ENCODE results near the gene INTS14. TPM values are rescaled to one million over a fixed set of nuclear protein-coding genes. Genes with fewer than 3 reads are reported as not detected.

INTS14 gene
- total RNA-seq, 1 donor from 2014 or later, result 49.5 TPM

DNA sequence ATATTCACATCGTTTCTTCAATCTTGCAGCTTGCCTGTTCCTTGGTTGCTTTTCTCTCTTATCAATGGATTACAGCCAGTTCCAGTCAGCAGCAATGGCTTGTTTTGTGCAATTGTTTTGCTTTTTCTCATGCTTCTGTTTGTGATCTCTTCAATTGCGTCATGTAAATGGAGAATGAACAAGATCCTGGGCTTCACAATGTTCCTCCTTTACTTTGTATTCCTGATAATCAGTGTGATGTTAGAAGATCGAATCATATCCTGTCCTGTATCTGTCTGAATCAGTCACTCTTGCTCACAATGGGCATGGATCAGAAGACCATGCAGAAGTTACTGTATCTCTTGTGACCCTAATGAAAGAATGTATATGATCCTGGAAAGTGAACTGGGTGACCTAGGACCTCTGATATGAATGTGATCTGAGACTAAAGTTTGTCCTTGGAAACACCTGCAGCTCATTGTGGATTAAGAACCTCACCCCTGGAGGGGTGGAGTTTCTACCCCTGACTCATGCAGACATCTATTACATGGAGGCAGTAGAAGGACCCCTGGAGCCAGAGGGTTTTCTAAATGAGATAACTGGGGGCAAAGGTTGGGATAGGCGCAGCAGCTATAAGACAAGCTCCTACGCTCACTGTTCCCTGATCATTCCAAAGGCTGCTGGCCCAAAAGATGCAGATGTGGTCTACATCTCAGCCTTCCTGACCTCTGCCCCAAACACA lies 43.0 kb upstream of the INTS14 start:
- Mint-ChIP-seq H3K9me3 (ENCODE audit: unreplicated experiment) (no peaks in the 10 kb centered on the region), H3K36me3 (ENCODE audit: unreplicated experiment) (no peaks in the 10 kb centered on the region), H3K4me3 (ENCODE audit: unreplicated experiment) (no peak overlapping the region), H3K27me3 (ENCODE audit: unreplicated experiment) (no peaks in the 10 kb centered on the region), H3K27ac (ENCODE audit: unreplicated experiment) (no peak overlapping the region), H3K4me1 (ENCODE audit: low read depth, unreplicated experiment) (no peaks in the 10 kb centered on the region)
- no peak for DNase-seq
- TF ChIP-seq, protein P1, sequence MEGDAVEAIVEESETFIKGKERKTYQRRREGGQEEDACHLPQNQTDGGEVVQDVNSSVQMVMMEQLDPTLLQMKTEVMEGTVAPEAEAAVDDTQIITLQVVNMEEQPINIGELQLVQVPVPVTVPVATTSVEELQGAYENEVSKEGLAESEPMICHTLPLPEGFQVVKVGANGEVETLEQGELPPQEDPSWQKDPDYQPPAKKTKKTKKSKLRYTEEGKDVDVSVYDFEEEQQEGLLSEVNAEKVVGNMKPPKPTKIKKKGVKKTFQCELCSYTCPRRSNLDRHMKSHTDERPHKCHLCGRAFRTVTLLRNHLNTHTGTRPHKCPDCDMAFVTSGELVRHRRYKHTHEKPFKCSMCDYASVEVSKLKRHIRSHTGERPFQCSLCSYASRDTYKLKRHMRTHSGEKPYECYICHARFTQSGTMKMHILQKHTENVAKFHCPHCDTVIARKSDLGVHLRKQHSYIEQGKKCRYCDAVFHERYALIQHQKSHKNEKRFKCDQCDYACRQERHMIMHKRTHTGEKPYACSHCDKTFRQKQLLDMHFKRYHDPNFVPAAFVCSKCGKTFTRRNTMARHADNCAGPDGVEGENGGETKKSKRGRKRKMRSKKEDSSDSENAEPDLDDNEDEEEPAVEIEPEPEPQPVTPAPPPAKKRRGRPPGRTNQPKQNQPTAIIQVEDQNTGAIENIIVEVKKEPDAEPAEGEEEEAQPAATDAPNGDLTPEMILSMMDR (IDR thresholded peaks at IDR 0.05; ENCODE audit: partially characterized antibody, unreplicated experiment), result no peak

DNA sequence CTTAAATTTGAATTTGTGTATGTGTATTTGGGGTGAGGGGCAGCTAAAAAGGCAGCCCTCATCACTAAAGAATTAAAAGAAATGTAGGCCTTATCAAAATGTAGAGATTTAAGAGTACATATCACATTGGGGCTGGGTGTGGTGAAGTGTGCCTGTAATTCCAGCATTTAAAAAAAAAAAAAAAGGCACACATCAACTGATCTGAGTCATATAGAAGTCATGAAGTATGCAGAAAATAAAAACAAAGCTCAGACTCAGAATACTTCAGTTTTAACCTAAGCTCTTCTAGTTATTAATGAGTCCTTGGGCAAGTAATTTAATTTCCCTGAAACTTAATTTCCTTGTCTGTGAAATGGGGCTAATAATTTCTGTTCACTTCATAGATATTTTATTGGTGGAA lies 42.4 kb upstream of the INTS14 start:
- Mint-ChIP-seq H3K4me3 (ENCODE audit: unreplicated experiment) (no peak overlapping the region), H3K9me3 (ENCODE audit: unreplicated experiment) (no peaks in the 10 kb centered on the region), H3K4me1 (ENCODE audit: low read depth, unreplicated experiment) (no peaks in the 10 kb centered on the region), H3K27me3 (ENCODE audit: unreplicated experiment) (no peaks in the 10 kb centered on the region), H3K27ac (ENCODE audit: unreplicated experiment) (no peak overlapping the region), H3K36me3 (ENCODE audit: unreplicated experiment) (no peaks in the 10 kb centered on the region)
- TF ChIP-seq, protein P1 (IDR thresholded peaks at IDR 0.05; ENCODE audit: partially characterized antibody, unreplicated experiment), result no peak
- DNase-seq, result no peak

DNA sequence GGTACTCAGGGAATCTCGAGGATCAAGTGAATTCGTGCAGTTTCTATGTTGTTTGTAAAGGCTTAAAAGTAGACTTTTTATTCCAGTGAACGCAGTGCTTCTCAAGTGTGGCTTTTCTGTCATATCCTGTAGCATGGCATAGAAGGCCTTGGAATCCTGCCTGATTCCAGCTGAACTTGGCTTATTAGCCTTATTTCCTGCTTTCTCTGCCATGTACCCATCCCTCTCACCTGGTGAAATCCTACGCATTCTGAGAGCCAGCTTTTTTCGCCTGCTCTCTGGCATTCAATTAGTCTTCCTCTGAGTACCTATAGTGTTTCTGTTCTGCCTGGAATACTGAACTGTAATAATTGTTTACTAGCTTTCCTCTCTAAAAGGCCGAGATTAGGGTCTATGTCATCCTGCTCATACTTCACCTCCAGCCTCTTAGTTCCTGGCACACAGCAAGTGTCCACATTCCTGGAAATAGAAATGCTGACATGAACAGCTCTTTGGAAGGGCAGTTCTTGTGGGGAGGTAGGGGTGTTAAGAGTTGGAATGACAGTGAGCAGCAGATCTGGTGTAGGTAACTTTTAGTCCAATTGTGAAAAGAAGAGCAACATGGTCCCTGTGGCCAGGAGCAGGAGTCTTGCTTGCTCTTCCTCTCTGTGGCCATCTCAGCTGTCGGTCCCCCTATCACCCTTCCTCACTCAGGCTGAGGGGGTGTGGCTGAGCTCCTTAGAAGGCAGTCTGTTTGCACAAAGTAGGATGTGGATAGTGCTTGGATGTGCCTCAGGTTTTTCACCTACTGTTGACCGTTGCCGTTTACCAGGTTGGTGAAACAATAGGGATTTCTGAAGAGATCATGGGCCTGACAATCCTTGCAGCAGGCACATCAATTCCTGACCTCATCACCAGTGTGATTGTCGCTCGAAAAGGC lies 41.2 kb upstream of the INTS14 start:
- no peak for DNase-seq
- Mint-ChIP-seq H3K4me1 (ENCODE audit: low read depth, unreplicated experiment) (no peaks in the 10 kb centered on the region), H3K4me3 (ENCODE audit: unreplicated experiment) (no peak overlapping the region), H3K27ac (ENCODE audit: unreplicated experiment) (no peak overlapping the region), H3K36me3 (ENCODE audit: unreplicated experiment) (no peaks in the 10 kb centered on the region), H3K27me3 (ENCODE audit: unreplicated experiment) (no peaks in the 10 kb centered on the region), H3K9me3 (ENCODE audit: unreplicated experiment) (no peaks in the 10 kb centered on the region)
- TF ChIP-seq, protein P1 (IDR thresholded peaks at IDR 0.05; ENCODE audit: partially characterized antibody, unreplicated experiment), result no peak

DNA sequence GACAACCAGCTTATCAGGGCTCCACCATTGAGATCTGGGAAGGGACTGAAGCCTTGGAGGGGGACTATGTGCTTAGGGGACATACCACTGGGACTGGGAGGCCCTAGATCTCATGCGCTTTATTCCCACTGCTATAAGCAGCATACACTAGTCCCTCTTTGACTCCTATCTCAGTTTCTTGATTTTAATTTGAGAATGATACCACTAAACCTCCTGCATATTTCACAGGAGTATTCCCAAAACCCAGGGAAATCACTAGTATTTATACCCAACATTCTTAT lies 40.1 kb upstream of the INTS14 start:
- no peaks in the 10 kb centered on the region for H3K36me3 Mint-ChIP-seq (ENCODE audit: unreplicated experiment)

More for the DNA sequence above, 40.1 kb upstream of the INTS14 start:
- no peak overlapping the region for H3K27ac Mint-ChIP-seq (ENCODE audit: unreplicated experiment)
- H3K9me3 Mint-ChIP-seq (ENCODE audit: unreplicated experiment), result no peaks in the 10 kb centered on the region
- no peaks in the 10 kb centered on the region for H3K4me1 Mint-ChIP-seq (ENCODE audit: low read depth, unreplicated experiment)
- no peaks in the 10 kb centered on the region for H3K27me3 Mint-ChIP-seq (ENCODE audit: unreplicated experiment)
- no peak for DNase-seq
- H3K4me3 Mint-ChIP-seq (ENCODE audit: unreplicated experiment), result no peak overlapping the region
- TF ChIP-seq, protein P1 (IDR thresholded peaks at IDR 0.05; ENCODE audit: partially characterized antibody, unreplicated experiment), result no peak

Measured in glutamatergic neuron (in vitro differentiated cells).